Astrocyte (in vitro differentiated cells and primary cell): Measurements from ENCODE around the gene TMPRSS3. TPM values are rescaled to one million over a fixed set of nuclear protein-coding genes. Genes with fewer than 3 reads are reported as not detected.

Experiments
- DNase-seq: peaks from one replicate; pipeline ENCODE4 v3.0.0-alpha.2; 2010; ENCODE audit warnings: low read depth
- FAIRE-seq: peaks from 2 replicates; lab custom pipeline; 2011; peaks lifted over from hg19 to GRCh38; lab: Jason Lieb, UNC
- H2AFZ ChIP-seq: 2 replicates; pipeline ENCODE4 v1.6.0; 2012; ENCODE audit warnings: low read depth, low read length, inconsistent platforms
- H3K27ac ChIP-seq: 2 replicates; pipeline ENCODE4 v1.5.1; 2011; ENCODE audit warnings: low read depth, low read length, inconsistent platforms
- H3K27me3 ChIP-seq: 2 replicates; pipeline ENCODE4 v1.6.0; 2011; ENCODE audit warnings: low read length, inconsistent platforms; ENCODE audit not compliant: insufficient read depth
- H3K36me3 ChIP-seq: 2 replicates; pipeline ENCODE4 v1.5.1; 2011; ENCODE audit warnings: low read length, inconsistent platforms; ENCODE audit not compliant: insufficient read depth
- H3K4me1 ChIP-seq: 2 replicates; pipeline ENCODE4 v1.5.1; 2011; ENCODE audit warnings: low read length, inconsistent platforms; ENCODE audit not compliant: insufficient read depth
- H3K4me2 ChIP-seq: 2 replicates; pipeline ENCODE4 v1.6.0; 2012; ENCODE audit warnings: low read length, inconsistent platforms
- H3K4me3 ChIP-seq: 2 replicates; pipeline ENCODE4 v1.5.1; 2011; ENCODE audit warnings: low read depth, mild to moderate bottlenecking, low read length, inconsistent platforms; ENCODE audit not compliant: insufficient read depth
- H3K79me2 ChIP-seq: 2 replicates; pipeline ENCODE4 v1.6.0; 2012; ENCODE audit warnings: mild to moderate bottlenecking, low read length, inconsistent platforms; ENCODE audit not compliant: insufficient read depth
- H3K9ac ChIP-seq: 2 replicates; pipeline ENCODE4 v1.6.0; 2012; ENCODE audit warnings: mild to moderate bottlenecking, low read length, inconsistent platforms
- H3K9me3 ChIP-seq: 2 replicates; pipeline ENCODE4 v1.5.1; 2012; ENCODE audit warnings: low read depth, mild to moderate bottlenecking, low read length, inconsistent platforms; ENCODE audit not compliant: insufficient read depth
- H4K20me1 ChIP-seq: 2 replicates; pipeline ENCODE4 v1.6.0; 2012; ENCODE audit warnings: low read length, inconsistent platforms; ENCODE audit not compliant: insufficient read depth
- H3K27ac Mint-ChIP-seq: one replicate; pipeline ENCODE4 v1.8.0; 2021; ENCODE audit warnings: mild to moderate bottlenecking, mixed read lengths; ENCODE audit not compliant: unreplicated experiment
- H3K27me3 Mint-ChIP-seq: one replicate; pipeline ENCODE4 v1.8.0; 2021; ENCODE audit warnings: low read depth, mixed read lengths; ENCODE audit not compliant: unreplicated experiment
- H3K36me3 Mint-ChIP-seq: one replicate; pipeline ENCODE4 v1.8.0; 2021; ENCODE audit warnings: low read depth, mixed read lengths; ENCODE audit not compliant: unreplicated experiment
- H3K4me1 Mint-ChIP-seq: one replicate; pipeline ENCODE4 v1.8.0; 2021; ENCODE audit warnings: low read depth, mixed read lengths; ENCODE audit not compliant: unreplicated experiment
- H3K4me3 Mint-ChIP-seq: one replicate; pipeline ENCODE4 v1.8.0; 2021; ENCODE audit warnings: mild to moderate bottlenecking, moderate library complexity, mixed read lengths; ENCODE audit not compliant: unreplicated experiment
- H3K9me3 Mint-ChIP-seq: one replicate; pipeline ENCODE4 v1.8.0; 2021; ENCODE audit warnings: mild to moderate bottlenecking, mixed read lengths; ENCODE audit not compliant: unreplicated experiment
- EZH2 ChIP-seq: IDR thresholded peaks from 2 replicates; pipeline ENCODE4 v1.6.1; 2012; ENCODE audit warnings: mild to moderate bottlenecking, low read length, inconsistent platforms; ENCODE audit not compliant: insufficient read depth
- total RNA-seq: library from RNA; stranded (reverse); gene quantifications from 2 replicates; pipeline ENCODE4 v1.2.1, GENCODE V29; 2021
- TF ChIP-seq, protein P1 (sequence below): IDR thresholded peaks from 2 replicates; pipeline ENCODE4 v1.5.1; 2011; ENCODE audit warnings: low read depth, mild to moderate bottlenecking, inconsistent platforms, low read length, moderate library complexity; ENCODE audit not compliant: insufficient read depth

Gene TMPRSS3
- total RNA-seq, 1 donor from 2014 or later: not detected

DNA sequence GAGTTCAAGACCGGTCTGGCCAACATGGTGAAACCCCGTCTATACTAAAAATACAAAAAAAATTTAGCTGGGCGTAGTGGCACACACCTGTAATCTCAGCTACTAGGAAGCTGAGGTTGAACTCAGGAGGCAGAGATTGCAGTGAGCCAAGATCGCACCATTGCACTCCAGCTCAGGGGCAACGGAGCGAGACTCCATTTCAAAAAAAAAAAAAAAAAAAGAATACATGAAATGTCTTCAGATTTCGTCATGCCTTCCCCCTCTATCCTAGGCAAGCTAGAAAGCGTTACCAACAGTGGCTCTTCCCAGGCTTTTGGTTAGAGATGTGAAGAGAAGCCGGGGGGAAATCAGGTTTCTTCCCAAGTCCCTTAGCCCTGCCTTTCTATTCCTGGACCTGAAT, 33.2 kb downstream of the TMPRSS3 start:
- Histone ChIP-seq H3K9me3 (no peaks in the 10 kb centered on the region), H3K36me3 (no peaks in the 10 kb centered on the region), H3K4me2 (no peak overlapping the region), H3K4me3 (no peak overlapping the region), H3K4me1 (no peaks in the 10 kb centered on the region), H3K27ac (no peak overlapping the region), H4K20me1 (no peaks in the 10 kb centered on the region), H2AFZ (no peak overlapping the region), H3K27me3 (no peaks in the 10 kb centered on the region), H3K79me2 (no peaks in the 10 kb centered on the region), H3K9ac (no peak overlapping the region)
- no peak for DNase-seq
- Mint-ChIP-seq H3K36me3 (no peaks in the 10 kb centered on the region), H3K27me3 (peaks cover 34% of the 10 kb centered on the region), H3K4me1 (no peaks in the 10 kb centered on the region), H3K27ac (no peak overlapping the region), H3K9me3 (peaks cover 3% of the 10 kb centered on the region), H3K4me3 (no peak overlapping the region)
- no peak for TF ChIP-seq EZH2
- TF ChIP-seq, protein P1, sequence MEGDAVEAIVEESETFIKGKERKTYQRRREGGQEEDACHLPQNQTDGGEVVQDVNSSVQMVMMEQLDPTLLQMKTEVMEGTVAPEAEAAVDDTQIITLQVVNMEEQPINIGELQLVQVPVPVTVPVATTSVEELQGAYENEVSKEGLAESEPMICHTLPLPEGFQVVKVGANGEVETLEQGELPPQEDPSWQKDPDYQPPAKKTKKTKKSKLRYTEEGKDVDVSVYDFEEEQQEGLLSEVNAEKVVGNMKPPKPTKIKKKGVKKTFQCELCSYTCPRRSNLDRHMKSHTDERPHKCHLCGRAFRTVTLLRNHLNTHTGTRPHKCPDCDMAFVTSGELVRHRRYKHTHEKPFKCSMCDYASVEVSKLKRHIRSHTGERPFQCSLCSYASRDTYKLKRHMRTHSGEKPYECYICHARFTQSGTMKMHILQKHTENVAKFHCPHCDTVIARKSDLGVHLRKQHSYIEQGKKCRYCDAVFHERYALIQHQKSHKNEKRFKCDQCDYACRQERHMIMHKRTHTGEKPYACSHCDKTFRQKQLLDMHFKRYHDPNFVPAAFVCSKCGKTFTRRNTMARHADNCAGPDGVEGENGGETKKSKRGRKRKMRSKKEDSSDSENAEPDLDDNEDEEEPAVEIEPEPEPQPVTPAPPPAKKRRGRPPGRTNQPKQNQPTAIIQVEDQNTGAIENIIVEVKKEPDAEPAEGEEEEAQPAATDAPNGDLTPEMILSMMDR: no peak
- FAIRE-seq: no peak

DNA sequence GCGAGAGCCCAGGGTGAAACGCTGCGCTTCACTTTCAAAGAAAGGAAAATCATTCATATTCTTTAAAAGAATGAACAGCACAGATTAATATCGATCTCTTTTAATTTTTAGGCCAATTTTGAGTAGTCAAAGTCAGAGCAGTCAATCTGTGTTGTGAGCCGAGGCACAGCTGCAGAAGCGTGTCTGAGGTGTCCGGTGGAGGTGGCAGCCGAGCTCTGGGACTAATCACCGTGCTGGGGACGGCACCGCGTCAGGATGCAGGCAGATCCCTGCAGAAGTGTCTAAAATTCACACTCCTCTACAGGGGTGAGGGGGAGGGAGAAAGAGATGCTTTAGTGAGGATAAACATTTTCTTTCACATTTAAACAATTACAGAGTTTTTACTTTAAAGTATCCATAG, 33.7 kb downstream of the TMPRSS3 start:
- Histone ChIP-seq H3K9me3 (no peaks in the 10 kb centered on the region), H3K27ac (no peak overlapping the region), H3K36me3 (no peaks in the 10 kb centered on the region), H2AFZ (no peak overlapping the region), H3K4me1 (no peaks in the 10 kb centered on the region), H3K4me3 (no peak overlapping the region), H3K9ac (no peak overlapping the region), H3K79me2 (no peaks in the 10 kb centered on the region), H3K27me3 (no peaks in the 10 kb centered on the region), H3K4me2 (no peak overlapping the region), H4K20me1 (no peaks in the 10 kb centered on the region)
- Mint-ChIP-seq H3K36me3 (no peaks in the 10 kb centered on the region), H3K4me1 (no peaks in the 10 kb centered on the region), H3K4me3 (no peak overlapping the region), H3K9me3 (peaks cover 5% of the 10 kb centered on the region), H3K27ac (no peak overlapping the region), H3K27me3 (peaks cover 32% of the 10 kb centered on the region)
- DNase-seq (no peak), FAIRE-seq (no peak)
- TF ChIP-seq, protein P1: no peak
- no peak for TF ChIP-seq EZH2

DNA sequence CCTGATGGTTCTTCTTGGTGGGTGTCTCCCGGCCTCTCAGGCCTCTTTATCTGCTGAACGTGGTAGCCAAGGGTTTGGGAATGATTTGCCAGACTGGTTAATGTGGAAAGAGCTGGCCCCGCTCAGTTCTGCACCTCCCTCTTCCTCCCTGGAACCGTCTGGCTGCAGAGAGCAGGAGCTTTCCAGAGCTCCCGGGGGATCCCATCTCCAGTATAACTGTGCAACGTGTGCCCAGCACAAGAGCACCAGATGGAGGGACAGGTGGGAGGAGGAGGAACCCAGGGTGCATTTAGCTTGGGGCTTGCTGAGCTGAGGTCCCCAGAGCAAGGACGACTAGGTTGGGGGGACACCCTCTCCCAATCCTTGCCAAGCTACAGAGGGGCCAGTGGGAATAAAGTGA, 34.6 kb downstream of the TMPRSS3 start:
- Mint-ChIP-seq H3K27me3 (peaks cover 35% of the 10 kb centered on the region), H3K36me3 (no peaks in the 10 kb centered on the region), H3K4me3 (no peak overlapping the region), H3K27ac (no peak overlapping the region), H3K9me3 (peaks cover 5% of the 10 kb centered on the region), H3K4me1 (no peaks in the 10 kb centered on the region)
- Histone ChIP-seq H3K9ac (no peak overlapping the region), H3K9me3 (no peaks in the 10 kb centered on the region), H3K27ac (no peak overlapping the region), H3K4me3 (no peak overlapping the region), H3K27me3 (no peaks in the 10 kb centered on the region), H3K4me2 (no peak overlapping the region), H2AFZ (no peak overlapping the region), H3K79me2 (no peaks in the 10 kb centered on the region), H4K20me1 (no peaks in the 10 kb centered on the region), H3K4me1 (no peaks in the 10 kb centered on the region), H3K36me3 (no peaks in the 10 kb centered on the region)
- DNase-seq (no peak), FAIRE-seq (no peak)
- no peak for TF ChIP-seq EZH2
- TF ChIP-seq, protein P1: no peak
